Body of pancreas (tissue), 4 donors: ENCODE measurements around the gene FBXL15. TPM values are rescaled to one million over a fixed set of nuclear protein-coding genes. Genes with fewer than 3 reads are reported as not detected.

Experiments used
- ATAC-seq: fragments of 150-250 bp; one replicate; pipeline ENCODE4 v1.9.1; 2016
- DNase-seq, 4 donors: peaks; one replicate each; pipeline ENCODE4 v3.0.0-alpha.2; 2019
- H3K27ac ChIP-seq, 4 donors: fragments of 200-600 bp; sonication (generic); 1 replicate in 3 of 4; 2 replicates in 1 of 4; pipeline versions ENCODE4 v1.5.1 to v1.6.1; 2016 to 2019; ENCODE audit warnings: mild to moderate bottlenecking in 1 of 4, mixed read lengths in 1 of 4, moderate library complexity in 1 of 4
- H3K27me3 ChIP-seq, 2 donors: fragments of 200-600 bp; sonication (generic); one replicate each; pipeline ENCODE4 v1.6.0; 2016; ENCODE audit warnings: mild to moderate bottlenecking in 1 of 2
- H3K36me3 ChIP-seq, 2 donors: fragments of 200-600 bp; sonication (generic); replicated peaks in 1 of 2; 2 replicates each; pipeline ENCODE4 v1.5.1; 2016; ENCODE audit warnings: low read depth in 2 of 2; ENCODE audit not compliant: insufficient read depth in 1 of 2
- H3K4me1 ChIP-seq: fragments of 200-600 bp; sonication (generic); one replicate; pipeline ENCODE4 v1.6.0; 2016
- H3K4me3 ChIP-seq, 2 donors: fragments of 200-600 bp; sonication (generic); 1 replicate in 1 of 2; 2 replicates in 1 of 2; pipeline ENCODE4 v1.5.1; 2016 to 2019
- H3K9me3 ChIP-seq, 3 donors: fragments of 200-600 bp; sonication (generic); 1 replicate in 2 of 3; 2 replicates in 1 of 3; pipeline ENCODE4 v1.5.1; 2016
- CTCF ChIP-seq, 7 experiments: fragments of 450-650 bp in 4 of 7; fragments of 200-600 bp in 3 of 7; sonication (generic) in 3 of 7; IDR thresholded peaks; one replicate each; pipeline ENCODE4 v1.5.1; 2016 to 2019; ENCODE audit warnings: antibody characterized with exemption in 7 of 7
- POLR2A ChIP-seq, 3 donors: fragments of 450-650 bp; IDR thresholded peaks; one replicate each; pipeline ENCODE4 v1.6.1; 2016; ENCODE audit warnings: antibody characterized with exemption in 3 of 3, mild to moderate bottlenecking in 2 of 3
- WGBS, 2 donors: methylation state at CpG; one replicate each; pipeline ENCODE4 v1.1.5; 2017; 5-methylcytosine and 5-hydroxymethylcytosine counted together
- intact Hi-C: fragments of 100-400 bp; cut with DNase I; formaldehyde crosslinking; loops from one replicate; pipeline ENCODE4 v1.15.1; 2023
- total RNA-seq, 2 donors: library from RNA; depleted of rRNA; stranded (reverse); fragments of >200 nt; gene quantifications; one replicate each; pipeline ENCODE4 v1.1.0, GENCODE V29; 2016

FBXL15 gene
- total RNA-seq, 2 donors from 2014 or later, result 12.7 to 38.6 TPM

DNA sequence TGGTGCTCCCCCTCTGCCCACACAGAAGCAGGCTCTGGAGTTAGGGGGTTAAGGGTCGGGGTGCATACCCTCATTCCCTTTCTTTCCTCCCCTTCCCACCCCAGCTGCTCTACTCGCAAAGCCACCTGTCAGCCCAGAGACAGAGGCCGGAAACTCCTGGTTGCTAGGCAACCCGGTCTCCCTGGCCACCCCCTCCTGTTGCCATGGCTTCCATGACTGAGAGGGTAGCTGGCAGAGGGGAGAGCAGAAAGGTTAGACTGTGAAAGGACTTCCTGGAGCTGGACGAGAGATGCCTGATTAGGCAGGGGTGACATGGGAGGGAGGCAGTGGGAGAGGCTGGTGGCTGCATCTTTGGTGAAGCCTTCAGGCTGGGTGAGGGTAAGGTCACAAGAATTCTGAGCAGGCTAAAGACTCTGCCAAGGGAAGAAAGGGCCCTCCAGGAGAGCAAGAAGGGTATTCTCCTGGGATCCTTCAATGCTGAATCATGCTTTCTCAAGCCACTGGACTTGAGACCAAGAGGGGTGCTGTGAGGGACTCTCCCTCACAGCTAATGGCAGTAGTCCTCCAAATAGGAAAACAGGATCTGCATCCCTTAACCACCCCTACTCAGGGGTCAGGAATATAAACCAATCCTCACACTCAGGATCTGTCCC, 7.5 kb upstream of the FBXL15 start:
- WGBS, 2 donors, result 15 to 26% methylated on average over 5 of the region's 5 CpGs
- DNase-seq (no peak), ATAC-seq (no peak)
- H3K4me1 ChIP-seq, result peaks cover 20% of the 10 kb centered on the region
- intact Hi-C loops, result no loop called here
- H3K9me3 ChIP-seq, result no peaks in the 10 kb centered on the region
- TF ChIP-seq POLR2A (IDR thresholded peaks at IDR 0.05), result no peak
- TF ChIP-seq CTCF (IDR thresholded peaks at IDR 0.05), result no peak
- peaks cover 0 to 35% of the 10 kb centered on the region in 2 donors for H3K27me3 ChIP-seq
- no peaks in the 10 kb centered on the region for H3K36me3 ChIP-seq
- H3K27ac ChIP-seq, result no peak overlapping the region
- H3K4me3 ChIP-seq, result no peak overlapping the region

DNA sequence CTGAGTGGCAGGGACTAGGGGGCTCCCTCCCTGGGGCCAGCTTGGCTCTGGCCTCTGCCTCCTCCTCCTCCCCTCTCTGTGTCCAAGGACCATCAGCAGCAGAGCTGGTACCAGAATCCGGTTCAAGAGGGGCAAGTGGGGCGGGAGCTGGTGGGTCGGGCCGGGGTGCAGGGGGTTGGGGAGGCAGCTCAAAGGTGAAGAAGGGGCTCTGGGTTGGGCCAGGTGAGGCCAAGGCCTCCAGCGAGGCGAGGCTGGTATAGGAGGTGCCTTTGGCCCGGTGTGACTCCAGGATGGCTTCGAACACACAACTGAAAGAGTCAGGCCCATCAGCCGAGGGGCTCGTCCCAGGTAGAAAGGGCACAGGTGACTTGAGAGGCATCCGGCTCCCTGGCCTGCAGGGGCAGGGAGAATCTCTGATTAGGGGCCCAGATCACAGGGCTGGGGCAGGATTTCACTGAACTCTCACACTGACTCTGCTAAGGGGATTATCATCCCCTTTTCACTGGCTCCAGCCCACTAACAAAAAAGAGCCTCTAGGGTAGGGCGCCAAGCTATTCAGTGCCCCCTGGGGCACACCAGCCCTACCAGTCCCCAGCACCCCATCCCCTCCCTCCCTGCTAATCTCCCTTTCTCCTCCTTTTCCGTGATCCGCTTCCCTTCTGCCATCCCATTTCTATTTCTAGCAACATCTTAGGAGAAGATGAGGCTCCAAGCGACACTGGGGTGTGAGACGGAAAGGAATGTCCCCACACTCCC, 6.7 kb upstream of the FBXL15 start:
- no peak for DNase-seq
- no peak for ATAC-seq
- peaks cover 0 to 35% of the 10 kb centered on the region in 2 donors for H3K27me3 ChIP-seq

DNA sequence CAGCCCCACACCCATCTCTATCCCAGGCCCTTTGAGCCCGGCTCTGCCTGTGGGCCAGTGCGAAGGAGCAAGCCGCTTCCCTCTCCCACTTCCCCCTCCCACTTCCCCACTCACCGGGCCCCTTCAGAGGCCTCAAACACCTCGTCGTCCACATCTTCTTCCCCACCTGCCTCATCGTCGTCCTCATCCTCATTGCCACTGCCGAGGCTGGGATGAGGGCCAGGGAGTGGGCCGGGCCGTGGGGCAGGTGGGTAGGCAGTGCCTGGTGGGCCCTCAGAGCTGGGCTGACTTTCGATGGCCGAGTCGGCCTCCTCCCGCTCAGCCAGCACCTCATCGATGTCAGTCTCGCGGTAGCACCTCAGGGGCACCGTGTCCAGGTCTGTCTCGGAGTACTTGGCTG, 5.9 kb upstream of the FBXL15 start:
- no peak for DNase-seq
- Histone ChIP-seq H3K4me3 (no peak overlapping the region), H3K36me3 (no peaks in the 10 kb centered on the region), H3K9me3 (no peaks in the 10 kb centered on the region), H3K27me3 (peaks cover 0 to 31% of the 10 kb centered on the region in 2 donors), H3K4me1 (peaks cover 22% of the 10 kb centered on the region), H3K27ac (no peak overlapping the region)
- intact Hi-C loops, result no loop called here
- ATAC-seq, result no peak
- TF ChIP-seq CTCF (IDR thresholded peaks at IDR 0.05) (no peak), POLR2A (IDR thresholded peaks at IDR 0.05) (no peak)
- WGBS, 2 donors, result 27 to 33% methylated on average over 11 to 18 of the region's 20 CpGs

More for the DNA sequence above, 6.7 kb upstream of the FBXL15 start:
- H3K4me1 ChIP-seq, result peaks cover 19% of the 10 kb centered on the region
- 61 to 66% methylated on average over 13 to 16 of the region's 16 CpGs for WGBS, 2 donors
- H3K36me3 ChIP-seq, result no peaks in the 10 kb centered on the region
- no peak overlapping the region for H3K4me3 ChIP-seq
- TF ChIP-seq CTCF (IDR thresholded peaks at IDR 0.05), result no peak
- TF ChIP-seq POLR2A (IDR thresholded peaks at IDR 0.05), result no peak
- intact Hi-C loops, result no loop called here
- H3K9me3 ChIP-seq, result no peaks in the 10 kb centered on the region
- no peak overlapping the region for H3K27ac ChIP-seq

DNA sequence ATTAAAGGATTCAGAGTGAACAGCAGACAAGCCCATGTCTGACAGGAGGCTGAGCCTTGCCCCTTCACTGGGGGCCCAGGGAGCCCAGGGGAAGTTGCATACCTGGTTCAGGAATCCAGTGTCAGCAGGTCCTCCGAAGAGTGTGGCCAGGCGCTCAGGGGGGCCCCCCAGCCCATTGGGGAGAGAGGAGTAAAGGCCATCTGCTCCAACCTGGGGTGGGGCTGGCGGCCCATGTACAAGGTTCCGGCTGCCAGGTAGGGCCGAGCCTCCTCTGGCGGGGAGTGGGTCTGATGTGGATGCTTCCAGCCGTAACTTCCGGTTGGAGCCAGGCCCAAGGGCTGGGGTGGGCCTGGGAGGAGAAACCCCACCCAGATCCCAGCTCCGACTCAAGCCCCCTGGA, 4.4 kb upstream of the FBXL15 start:
- intact Hi-C loops, result no loop called here
- Histone ChIP-seq H3K4me3 (no peak overlapping the region), H3K27me3 (peaks cover 0 to 16% of the 10 kb centered on the region in 2 donors), H3K4me1 (peaks cover 17% of the 10 kb centered on the region), H3K9me3 (no peaks in the 10 kb centered on the region), H3K27ac (no peak overlapping the region), H3K36me3 (no peaks in the 10 kb centered on the region)
- ATAC-seq (no peak), DNase-seq (no peak)
- 50 to 58% methylated on average over 2 to 9 of the region's 9 CpGs for WGBS, 2 donors
- TF ChIP-seq CTCF (IDR thresholded peaks at IDR 0.05) (no peak), POLR2A (IDR thresholded peaks at IDR 0.05) (no peak)
